Mucosa of gallbladder (tissue), 1 donor: ENCODE data around the gene FOSB. TPM values are rescaled to one million over a fixed set of nuclear protein-coding genes. Genes with fewer than 3 reads are reported as not detected.

Source experiments
- DNase-seq: peaks from one replicate; pipeline ENCODE4 v3.0.0-alpha.2; 2020; ENCODE audit warnings: low spot score
- total RNA-seq: library from RNA; stranded (reverse); gene quantifications from one replicate; pipeline ENCODE4 v1.2.1, GENCODE V29; 2021
- donor health status: DM: no; HTN: no; CAD: no.

The FOSB gene
- total RNA-seq, 1 donor from 2014 or later, result 7.2 TPM

GRCh38 chr19:45524575-45525129 lies 56.9 kb downstream of the FOSB start:
- DNase-seq, result no peak

Other genes with a start within 250 kb of the FOSB start
- gene EXOC3L2, start 222.6 kb upstream of the FOSB start, total RNA-seq, result 9.0 TPM
- gene MARK4, start 216.7 kb upstream of the FOSB start, total RNA-seq, result 38.8 TPM
- gene CKM, start 145.1 kb upstream of the FOSB start, total RNA-seq, result not detected
- gene KLC3, start 127.2 kb upstream of the FOSB start, total RNA-seq, result 0.23 TPM
- 23.8 TPM for gene ERCC2, start 97.4 kb upstream of the FOSB start, total RNA-seq
- 54.2 TPM for gene PPP1R13L, start 62.9 kb upstream of the FOSB start, total RNA-seq
- 4.9 TPM for gene POLR1G, start 61.4 kb upstream of the FOSB start, total RNA-seq
- gene ERCC1, start 44.1 kb upstream of the FOSB start, total RNA-seq, result 57.0 TPM
- gene RTN2, start 29.1 kb downstream of the FOSB start, total RNA-seq, result 10.7 TPM
- 2.2 TPM for gene PPM1N, start 30.4 kb downstream of the FOSB start, total RNA-seq
- 137 TPM for gene VASP, start 39.5 kb downstream of the FOSB start, total RNA-seq
- gene OPA3, start 116.8 kb downstream of the FOSB start, total RNA-seq, result 11.5 TPM
- 2.2 TPM for gene GPR4, start 134.2 kb downstream of the FOSB start, total RNA-seq
- gene EML2, start 171.4 kb downstream of the FOSB start, total RNA-seq, result 68.4 TPM
- gene GIPR, start 200.2 kb downstream of the FOSB start, total RNA-seq, result 10.3 TPM
- 269 TPM for gene SNRPD2, start 224.0 kb downstream of the FOSB start, total RNA-seq
- 8.0 TPM for gene QPCTL, start 224.7 kb downstream of the FOSB start, total RNA-seq